Measurements from ENCODE around the gene DUSP1. TPM values are rescaled to one million over a fixed set of nuclear protein-coding genes. Genes with fewer than 3 reads are reported as not detected.

The DUSP1 gene
- total and polyA plus RNA-seq, 10 of the 15 experiments (the other 5 are each of a cell fraction or from before 2014, with no cell fraction given): 1.4 to 6.2 (median 3.9) TPM

DNA sequence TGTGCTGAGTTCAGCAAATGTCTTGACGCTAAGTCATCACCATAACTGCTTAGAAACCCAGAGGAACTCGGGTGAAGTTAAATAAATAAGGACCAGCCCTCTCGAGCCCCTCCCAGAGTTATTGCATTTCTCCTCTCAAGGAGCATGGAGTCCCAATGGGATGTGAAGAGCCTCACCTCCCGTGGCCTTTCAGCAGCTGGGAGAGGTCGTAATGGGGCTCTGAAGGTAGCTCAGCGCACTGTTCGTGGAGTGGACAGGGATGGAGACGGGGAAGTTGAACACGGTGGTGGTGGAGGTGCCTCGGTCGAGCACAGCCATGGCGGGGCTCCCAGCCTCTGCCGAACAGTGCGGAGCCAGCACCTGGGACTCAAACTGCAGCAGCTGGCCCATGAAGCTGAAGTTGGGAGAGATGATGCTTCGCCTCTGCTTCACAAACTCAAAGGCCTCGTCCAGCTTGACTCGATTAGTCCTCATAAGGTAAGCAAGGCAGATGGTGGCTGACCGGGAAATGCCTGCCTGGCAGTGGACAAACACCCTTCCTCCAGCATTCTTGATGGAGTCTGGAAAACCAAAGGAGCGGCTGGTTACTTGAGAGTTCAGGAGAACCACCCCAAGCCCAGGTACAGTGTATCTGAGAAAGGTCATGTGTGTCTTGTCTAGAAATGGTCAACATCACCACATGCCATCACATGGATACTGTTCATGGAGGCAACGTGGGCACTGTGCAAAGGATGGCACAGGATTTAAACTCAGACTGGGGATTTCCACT is 2.2 kb downstream of the DUSP1 start:
- FAIRE-seq (no peak), DNase-seq (ENCODE audit: low read depth, low spot score) (no peak), ATAC-seq (no peak)
- no peaks in the 10 kb centered on the region for H3K36me3 ChIP-seq (ENCODE audit: control insufficient read depth in 2 of 2, insufficient read depth in 2 of 2, low read length in 1 of 2)
- BruUV-seq (replicated peaks): no TSS peak
- peaks cover 9% of the 10 kb centered on the region for H3K79me2 ChIP-seq (ENCODE audit: control insufficient read depth, insufficient read depth, low read length)
- WGBS (ENCODE audit: insufficient coverage, insufficient replicate concordance, low lambda C conversion rate, missing lambda C conversion rate): 94% methylated on average over 20 of the region's 20 CpGs
- TF ChIP-seq BRCA1 (IDR thresholded peaks at IDR 0.05; ENCODE audit: low read depth, low read length): no peak
- no peak for TF ChIP-seq STAT3 (IDR thresholded peaks at IDR 0.05; ENCODE audit: low read depth, low read length)
- TF ChIP-seq CREB1 (IDR thresholded peaks at IDR 0.05; ENCODE audit: low read depth): no peak
- peak; percentile 53 for TF ChIP-seq POLR2A (IDR thresholded peaks at IDR 0.05; ENCODE audit: low read depth, low read length)
- TF ChIP-seq, protein P1, sequence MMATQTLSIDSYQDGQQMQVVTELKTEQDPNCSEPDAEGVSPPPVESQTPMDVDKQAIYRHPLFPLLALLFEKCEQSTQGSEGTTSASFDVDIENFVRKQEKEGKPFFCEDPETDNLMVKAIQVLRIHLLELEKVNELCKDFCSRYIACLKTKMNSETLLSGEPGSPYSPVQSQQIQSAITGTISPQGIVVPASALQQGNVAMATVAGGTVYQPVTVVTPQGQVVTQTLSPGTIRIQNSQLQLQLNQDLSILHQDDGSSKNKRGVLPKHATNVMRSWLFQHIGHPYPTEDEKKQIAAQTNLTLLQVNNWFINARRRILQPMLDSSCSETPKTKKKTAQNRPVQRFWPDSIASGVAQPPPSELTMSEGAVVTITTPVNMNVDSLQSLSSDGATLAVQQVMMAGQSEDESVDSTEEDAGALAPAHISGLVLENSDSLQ (IDR thresholded peaks at IDR 0.05): no peak
- no peak for TF ChIP-seq NFIC (IDR thresholded peaks at IDR 0.05; ENCODE audit: low read depth, low read length)
- H3K27ac ChIP-seq (ENCODE audit: control insufficient read depth, insufficient read depth): no peak overlapping the region
- no peak overlapping the region for H2AFZ ChIP-seq (ENCODE audit: control insufficient read depth, low read depth, low read length)
- intact Hi-C loops (cut with micrococcal nuclease; ENCODE audit: unreplicated experiment) (no loop called here), in situ Hi-C loops (cut with MboI) (no loop called here)
- POLR2A ChIA-PET: no interaction called here
- peaks cover 32% of the 10 kb centered on the region for H3K4me1 ChIP-seq (ENCODE audit: control insufficient read depth, insufficient read depth, low read length)
- H3K4me2 ChIP-seq (ENCODE audit: control insufficient read depth, insufficient read depth): peak overlapping the region; percentile 98
- no peaks in the 10 kb centered on the region for H3K9me3 ChIP-seq (replicated peaks; ENCODE audit: control insufficient read depth, insufficient read depth, low read length)
- CTCF ChIA-PET: interaction anchor here (4.2 to 4.7 kb wide), 2 partner anchors 54 to 164 kb away, joined by 40 to 44 read pairs; no protein-coding TSS in a partner anchor
- RAD21 ChIA-PET (ENCODE audit: unreplicated experiment): interaction anchor here (1.1 to 3.4 kb wide), 2 partner anchors 72 to 137 kb away, joined by 3 to 17 read pairs; no protein-coding TSS in a partner anchor
- no peak overlapping the region for H3K9ac ChIP-seq (ENCODE audit: control insufficient read depth, insufficient read depth, low read length)
- no peaks in the 10 kb centered on the region for H3K27me3 ChIP-seq (replicated peaks in 1 of 2; ENCODE audit: control insufficient read depth in 2 of 2, insufficient read depth in 2 of 2, low read length in 1 of 2)
- no peak overlapping the region for H3K4me3 ChIP-seq
- H4K20me1 ChIP-seq (ENCODE audit: control insufficient read depth, insufficient read depth): no peaks in the 10 kb centered on the region
- SMC1A ChIA-PET (ENCODE audit: uncharacterized antibody, unreplicated experiment): interaction anchor here (1.1 to 4.6 kb wide), 4 partner anchors 15 to 137 kb away, joined by 3 to 33 read pairs (median 3); partner anchors contain the start of gene ERGIC1

Data from GM12878 (cell line).